ENCODE results near the gene PLA2G1B. TPM values are rescaled to one million over a fixed set of nuclear protein-coding genes. Genes with fewer than 3 reads are reported as not detected.
A peak's percentile ranks its signal among the peaks of the same experiment; 100 is the strongest.

The PLA2G1B gene
- total RNA-seq, 2 donors from 2014 or later, result not detected

- Mint-ChIP-seq H3K27ac (no peak overlapping the region), H3K9me3 (peaks cover 18% of the 10 kb centered on the region), H3K4me1 (peaks cover 3% of the 10 kb centered on the region), H3K36me3 (ENCODE audit: low read depth) (peaks cover 4% of the 10 kb centered on the region), H3K27me3 (ENCODE audit: insufficient read depth) (peaks cover 2% of the 10 kb centered on the region), H3K4me3 (no peak overlapping the region)
- Histone ChIP-seq H3K36me3 (ENCODE audit: control insufficient read depth, insufficient read depth, low read length) (no peaks in the 10 kb centered on the region), H3K27me3 (ENCODE audit: control insufficient read depth, insufficient read depth, low read length, poor library complexity, severe bottlenecking) (no peaks in the 10 kb centered on the region), H3K27ac (ENCODE audit: low read depth, low read length) (no peak overlapping the region), H3K9me3 (ENCODE audit: control insufficient read depth, low read length) (no peaks in the 10 kb centered on the region), H3K4me1 (ENCODE audit: control insufficient read depth, insufficient read depth, low read length) (no peaks in the 10 kb centered on the region), H3K4me3 (ENCODE audit: low read length) (no peak overlapping the region), H3K9ac (ENCODE audit: extremely low read depth, low read length, poor library complexity, severe bottlenecking) (no peak overlapping the region)
- peak; percentile 81 for DNase-seq
- TF ChIP-seq CTCF (conservative IDR thresholded peaks at IDR 0.05), result no peak
- WGBS, 2 experiments (ENCODE audit: insufficient coverage in 1 of 2, insufficient read length in 1 of 2), result 86 to 92% methylated on average over 5 to 7 of the region's 7 CpGs
Measured at GRCh38 chr12:120283318-120283717, 44.3 kb downstream of the PLA2G1B start.

GRCh38 chr12:120278137-120279069 is 49.2 kb downstream of the PLA2G1B start:
- Histone ChIP-seq H3K4me3 (ENCODE audit: low read length) (no peak overlapping the region), H3K27me3 (ENCODE audit: control insufficient read depth, insufficient read depth, low read length, poor library complexity, severe bottlenecking) (no peaks in the 10 kb centered on the region), H3K9me3 (ENCODE audit: control insufficient read depth, low read length) (no peaks in the 10 kb centered on the region), H3K4me1 (ENCODE audit: control insufficient read depth, insufficient read depth, low read length) (no peaks in the 10 kb centered on the region), H3K36me3 (ENCODE audit: control insufficient read depth, insufficient read depth, low read length) (no peaks in the 10 kb centered on the region), H3K9ac (ENCODE audit: extremely low read depth, low read length, poor library complexity, severe bottlenecking) (no peak overlapping the region), H3K27ac (ENCODE audit: low read depth, low read length) (no peak overlapping the region)
- Mint-ChIP-seq H3K9me3 (peaks cover 25% of the 10 kb centered on the region), H3K4me1 (no peaks in the 10 kb centered on the region), H3K27ac (no peak overlapping the region), H3K36me3 (ENCODE audit: low read depth) (peaks cover 4% of the 10 kb centered on the region), H3K27me3 (ENCODE audit: insufficient read depth) (no peaks in the 10 kb centered on the region), H3K4me3 (no peak overlapping the region)
- TF ChIP-seq CTCF (conservative IDR thresholded peaks at IDR 0.05), result no peak
- DNase-seq, result no peak
- WGBS, 2 experiments (ENCODE audit: insufficient coverage in 1 of 2, insufficient read length in 1 of 2), result 96 to 97% methylated on average over 14 to 54 of the region's 57 CpGs

GRCh38 chr12:120276734-120277133 is 50.8 kb downstream of the PLA2G1B start:
- no peaks in the 10 kb centered on the region for H3K27me3 Mint-ChIP-seq (ENCODE audit: insufficient read depth)
- peaks cover 4% of the 10 kb centered on the region for H3K36me3 Mint-ChIP-seq (ENCODE audit: low read depth)
- no peaks in the 10 kb centered on the region for H3K36me3 ChIP-seq (ENCODE audit: control insufficient read depth, insufficient read depth, low read length)
- TF ChIP-seq CTCF (conservative IDR thresholded peaks at IDR 0.05), result no peak
- no peak overlapping the region for H3K4me3 Mint-ChIP-seq
- no peaks in the 10 kb centered on the region for H3K9me3 ChIP-seq (ENCODE audit: control insufficient read depth, low read length)
- DNase-seq, result no peak
- H3K4me1 Mint-ChIP-seq, result no peaks in the 10 kb centered on the region
- H3K9me3 Mint-ChIP-seq, result peaks cover 25% of the 10 kb centered on the region
- H3K4me3 ChIP-seq (ENCODE audit: low read length), result no peak overlapping the region
- no peak overlapping the region for H3K9ac ChIP-seq (ENCODE audit: extremely low read depth, low read length, poor library complexity, severe bottlenecking)
- H3K27me3 ChIP-seq (ENCODE audit: control insufficient read depth, insufficient read depth, low read length, poor library complexity, severe bottlenecking), result no peaks in the 10 kb centered on the region
- WGBS, 2 experiments (ENCODE audit: insufficient coverage in 1 of 2, insufficient read length in 1 of 2), result 93 to 97% methylated on average over 4 to 6 of the region's 6 CpGs
- no peak overlapping the region for H3K27ac Mint-ChIP-seq
- no peaks in the 10 kb centered on the region for H3K4me1 ChIP-seq (ENCODE audit: control insufficient read depth, insufficient read depth, low read length)
- no peak overlapping the region for H3K27ac ChIP-seq (ENCODE audit: low read depth, low read length)

Other genes with a start within 250 kb of the PLA2G1B start
- gene RAB35, start 211.0 kb downstream of the PLA2G1B start, total RNA-seq, result 10 to 100 TPM; 32.4 to 36.6 TPM
- gene GCN1, start 133.1 kb downstream of the PLA2G1B start, total RNA-seq, result 100 to 1,000 TPM; 133 to 143 TPM
- gene RPLP0, start 126.7 kb downstream of the PLA2G1B start, total RNA-seq, result 1,000 to 10,000 TPM; 2,153 to 2,485 TPM
- 10 to 100 TPM; 58.4 to 92.7 TPM for gene PXN, start 62.0 kb downstream of the PLA2G1B start, total RNA-seq
- 1,000 to 10,000 TPM; 4,079 to 4,491 TPM for gene RNU4-2, start 35.9 kb downstream of the PLA2G1B start, total RNA-seq
- gene RNU4-1, start 34.5 kb downstream of the PLA2G1B start, total RNA-seq, result 1,000 to 10,000 TPM; 4,032 to 4,837 TPM
- 1 to 10 TPM; 2.3 to 2.7 TPM for gene SIRT4, start 25.5 kb downstream of the PLA2G1B start, total RNA-seq
- 100 to 1,000 TPM in 1 of 2 donors, 10 to 100 TPM in 1; 92.8 to 105 TPM for gene MSI1, start 41.4 kb upstream of the PLA2G1B start, total RNA-seq
- gene COX6A1, start 110.3 kb upstream of the PLA2G1B start, total RNA-seq, result 100 to 1,000 TPM; 344 to 354 TPM
- 10 to 100 TPM; 31.6 to 34.8 TPM for gene TRIAP1, start 118.6 kb upstream of the PLA2G1B start, total RNA-seq
- 10 to 100 TPM; 24.5 to 33.2 TPM for gene GATC, start 118.7 kb upstream of the PLA2G1B start, total RNA-seq
- gene SRSF9, start 142.0 kb upstream of the PLA2G1B start, total RNA-seq, result 100 to 1,000 TPM; 291 to 324 TPM
- 100 to 1,000 TPM; 326 to 424 TPM for gene DYNLL1, start 168.3 kb upstream of the PLA2G1B start, total RNA-seq
- gene COQ5, start 201.4 kb upstream of the PLA2G1B start, total RNA-seq, result 10 to 100 TPM; 35.5 to 55.1 TPM
- gene RNF10, start 206.6 kb upstream of the PLA2G1B start, total RNA-seq, result 100 to 1,000 TPM; 167 to 182 TPM

All from endodermal cell (in vitro differentiated cells).